ENCODE data around the gene ASTN2.

DNA sequence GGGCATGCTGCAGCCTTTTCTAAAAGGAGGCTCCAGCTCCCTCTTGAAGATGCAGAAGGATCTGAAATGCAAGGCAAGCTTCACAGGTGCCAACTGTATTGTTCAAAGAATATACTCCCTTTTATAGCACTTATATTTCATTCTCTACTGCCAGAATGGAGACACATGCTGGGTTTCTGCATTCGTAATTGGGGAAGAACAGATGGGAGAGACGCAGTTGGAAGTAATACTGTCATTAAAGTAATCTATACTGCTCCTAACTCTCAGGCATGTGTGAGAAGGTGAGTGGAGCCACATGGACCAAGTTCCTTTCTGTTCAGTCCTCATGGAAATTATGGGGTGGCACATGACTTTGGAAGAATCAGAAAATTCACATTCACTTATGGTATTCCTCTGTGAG is 501.3 kb downstream of the ASTN2 start:
- TF ChIP-seq EZH2 (IDR thresholded peaks at IDR 0.05; ENCODE audit: borderline replicate concordance, low read depth, low read length, severe bottlenecking): no peak
- TF ChIP-seq, protein P1, sequence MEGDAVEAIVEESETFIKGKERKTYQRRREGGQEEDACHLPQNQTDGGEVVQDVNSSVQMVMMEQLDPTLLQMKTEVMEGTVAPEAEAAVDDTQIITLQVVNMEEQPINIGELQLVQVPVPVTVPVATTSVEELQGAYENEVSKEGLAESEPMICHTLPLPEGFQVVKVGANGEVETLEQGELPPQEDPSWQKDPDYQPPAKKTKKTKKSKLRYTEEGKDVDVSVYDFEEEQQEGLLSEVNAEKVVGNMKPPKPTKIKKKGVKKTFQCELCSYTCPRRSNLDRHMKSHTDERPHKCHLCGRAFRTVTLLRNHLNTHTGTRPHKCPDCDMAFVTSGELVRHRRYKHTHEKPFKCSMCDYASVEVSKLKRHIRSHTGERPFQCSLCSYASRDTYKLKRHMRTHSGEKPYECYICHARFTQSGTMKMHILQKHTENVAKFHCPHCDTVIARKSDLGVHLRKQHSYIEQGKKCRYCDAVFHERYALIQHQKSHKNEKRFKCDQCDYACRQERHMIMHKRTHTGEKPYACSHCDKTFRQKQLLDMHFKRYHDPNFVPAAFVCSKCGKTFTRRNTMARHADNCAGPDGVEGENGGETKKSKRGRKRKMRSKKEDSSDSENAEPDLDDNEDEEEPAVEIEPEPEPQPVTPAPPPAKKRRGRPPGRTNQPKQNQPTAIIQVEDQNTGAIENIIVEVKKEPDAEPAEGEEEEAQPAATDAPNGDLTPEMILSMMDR (IDR thresholded peaks at IDR 0.05; ENCODE audit: borderline replicate concordance, extremely low read depth, low read length, poor library complexity, severe bottlenecking): no peak

All from DND-41 (cell line).